ENCODE measurements around the gene PSG3.
"Not testable (repeated sequence)": the region's sequence is repeated elsewhere in the genome, so short reads cannot be mapped to it uniquely, and the experiment has no call there.

The PSG3 gene

DNA sequence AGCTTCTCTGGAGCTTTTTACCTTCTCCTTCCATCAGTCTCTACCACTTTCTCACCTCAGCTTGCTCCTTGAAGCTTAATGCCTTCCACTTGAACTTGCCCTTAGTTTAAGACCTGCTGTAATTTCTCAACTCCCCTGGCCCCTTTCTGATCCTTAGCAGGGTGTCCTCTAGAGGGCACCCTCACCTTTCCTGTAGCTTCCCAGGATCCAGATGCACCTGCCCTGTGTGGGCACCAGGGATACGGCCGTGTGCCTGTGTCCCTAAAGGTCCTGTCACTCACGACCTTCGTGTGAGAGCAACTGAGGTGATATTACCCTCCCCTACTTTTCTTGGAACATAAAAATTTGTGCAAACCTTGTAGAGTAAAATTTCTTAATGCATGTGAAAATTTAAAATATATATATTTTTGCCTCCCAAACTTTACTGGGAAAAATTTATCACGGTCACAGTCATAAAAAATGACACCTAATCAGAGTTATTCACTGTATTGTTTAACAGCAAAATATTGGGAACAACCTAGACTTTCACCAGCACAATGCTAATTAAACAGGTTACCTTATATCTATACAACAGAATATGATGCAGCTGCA lies 46.4 kb downstream of the PSG3 start:
- peak; percentile 41 to 65 for DNase-seq (ENCODE audit: low read depth in 2 of 2)
- TF ChIP-seq, protein P1, sequence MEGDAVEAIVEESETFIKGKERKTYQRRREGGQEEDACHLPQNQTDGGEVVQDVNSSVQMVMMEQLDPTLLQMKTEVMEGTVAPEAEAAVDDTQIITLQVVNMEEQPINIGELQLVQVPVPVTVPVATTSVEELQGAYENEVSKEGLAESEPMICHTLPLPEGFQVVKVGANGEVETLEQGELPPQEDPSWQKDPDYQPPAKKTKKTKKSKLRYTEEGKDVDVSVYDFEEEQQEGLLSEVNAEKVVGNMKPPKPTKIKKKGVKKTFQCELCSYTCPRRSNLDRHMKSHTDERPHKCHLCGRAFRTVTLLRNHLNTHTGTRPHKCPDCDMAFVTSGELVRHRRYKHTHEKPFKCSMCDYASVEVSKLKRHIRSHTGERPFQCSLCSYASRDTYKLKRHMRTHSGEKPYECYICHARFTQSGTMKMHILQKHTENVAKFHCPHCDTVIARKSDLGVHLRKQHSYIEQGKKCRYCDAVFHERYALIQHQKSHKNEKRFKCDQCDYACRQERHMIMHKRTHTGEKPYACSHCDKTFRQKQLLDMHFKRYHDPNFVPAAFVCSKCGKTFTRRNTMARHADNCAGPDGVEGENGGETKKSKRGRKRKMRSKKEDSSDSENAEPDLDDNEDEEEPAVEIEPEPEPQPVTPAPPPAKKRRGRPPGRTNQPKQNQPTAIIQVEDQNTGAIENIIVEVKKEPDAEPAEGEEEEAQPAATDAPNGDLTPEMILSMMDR (IDR thresholded peaks at IDR 0.05; ENCODE audit: low read depth, low read length), result peak; percentile 88
- no peak overlapping the region for H3K4me3 ChIP-seq (replicated peaks in 1 of 2; ENCODE audit: low read depth in 2 of 2, low read length in 2 of 2)

DNA sequence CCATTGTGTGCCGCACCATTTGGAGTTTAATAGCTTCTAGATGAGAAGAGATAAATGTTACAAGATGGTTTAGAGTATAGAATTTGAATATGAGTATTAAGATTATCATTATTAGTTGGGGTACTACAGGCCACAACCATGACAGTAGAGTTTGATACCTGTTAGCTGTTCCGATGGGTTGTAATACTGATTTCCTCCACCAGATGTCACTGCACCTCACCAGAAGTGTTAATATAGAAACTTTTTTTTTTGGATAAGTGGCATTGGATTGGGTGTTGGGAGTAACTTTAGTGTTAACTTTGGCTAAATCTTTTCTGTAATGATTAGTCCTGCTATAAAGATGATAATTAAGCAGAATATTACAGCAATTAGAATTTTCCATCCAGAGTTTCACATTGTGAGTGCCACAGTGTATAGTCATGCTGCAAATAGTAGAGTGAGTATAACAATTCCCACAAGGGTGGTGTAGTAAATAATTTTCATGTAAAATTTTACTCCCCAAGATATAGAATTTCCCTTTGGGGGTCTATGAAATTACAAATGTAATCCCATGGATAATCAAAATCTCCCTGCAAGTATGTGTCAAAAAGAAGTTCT lies 56.3 kb downstream of the PSG3 start:
- no peak overlapping the region for H3K4me3 ChIP-seq (replicated peaks in 1 of 2; ENCODE audit: low read depth in 2 of 2, low read length in 2 of 2)
- DNase-seq (ENCODE audit: low read depth in 2 of 2), result peak; percentile 36 to 56
- TF ChIP-seq, protein P1 (IDR thresholded peaks at IDR 0.05; ENCODE audit: low read depth, low read length), result peak; percentile 73

DNA sequence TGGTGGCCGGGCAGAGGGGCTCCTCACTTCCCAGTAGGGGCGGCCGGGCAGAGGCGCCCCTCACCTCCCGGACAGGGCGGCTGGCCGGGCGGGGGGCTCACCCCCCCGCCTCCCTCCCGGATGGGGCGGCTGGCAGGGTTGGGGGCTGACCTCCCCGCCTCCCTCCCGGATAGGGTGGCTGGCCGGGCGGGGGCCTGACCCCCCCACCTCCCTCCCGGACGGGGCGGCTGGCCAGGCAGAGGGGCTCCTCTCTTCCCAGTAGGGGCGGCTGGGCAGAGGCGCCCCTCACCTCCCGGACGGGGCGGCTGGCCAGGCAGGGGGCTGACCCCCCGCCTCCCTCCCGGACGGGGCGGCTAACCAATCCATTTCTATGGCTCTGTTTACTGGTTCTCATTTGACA lies 64.0 kb downstream of the PSG3 start:
- not testable (repeated sequence) for H3K4me3 ChIP-seq (replicated peaks in 1 of 2; ENCODE audit: low read depth in 2 of 2, low read length in 2 of 2); DNase-seq (ENCODE audit: low read depth in 2 of 2)

DNA sequence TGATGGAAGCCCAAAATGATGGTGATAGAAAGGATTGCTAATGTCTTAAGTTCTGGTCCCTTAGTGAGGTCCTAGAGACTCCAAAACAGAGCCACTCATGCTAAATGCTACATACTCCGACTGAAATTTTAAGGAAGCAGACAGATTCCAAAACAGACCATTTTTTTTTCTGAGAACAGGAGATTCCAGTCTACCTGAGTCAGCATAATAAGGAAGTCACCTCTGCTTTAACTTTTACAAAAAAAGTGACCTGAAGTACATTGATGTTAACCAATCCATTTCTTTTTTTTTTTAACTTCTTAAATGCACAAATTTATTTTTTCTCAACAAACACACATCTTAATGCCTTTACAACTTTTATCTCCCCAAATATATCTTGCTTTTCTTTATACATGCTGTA lies 65.7 kb downstream of the PSG3 start:
- not testable (repeated sequence) for H3K4me3 ChIP-seq (replicated peaks in 1 of 2; ENCODE audit: low read depth in 2 of 2, low read length in 2 of 2); DNase-seq (ENCODE audit: low read depth in 2 of 2)
